C1 segment of cervical spinal cord (tissue), 14 donors: Measurements from ENCODE around the gene MYL6.
A peak's percentile ranks its signal among the peaks of the same experiment; 100 is the strongest.
"Not testable (repeated sequence)": the region's sequence is repeated elsewhere in the genome, so short reads cannot be mapped to it uniquely, and the experiment has no call there.

Experiments used
- DNase-seq, 14 donors: peaks; one replicate each; lab custom pipeline; 2025; lab: John Stamatoyannopoulos, UW

The MYL6 gene

GRCh38 chr12:56158029-56158925 lies at the start of gene MYL6:
TSS of gene MYL6 (plus strand) at chr12:56158359. CDS start at chr12:56158402, 43 bp downstream.
- peak; percentile 55 to 97 (median 88) for DNase-seq

DNA sequence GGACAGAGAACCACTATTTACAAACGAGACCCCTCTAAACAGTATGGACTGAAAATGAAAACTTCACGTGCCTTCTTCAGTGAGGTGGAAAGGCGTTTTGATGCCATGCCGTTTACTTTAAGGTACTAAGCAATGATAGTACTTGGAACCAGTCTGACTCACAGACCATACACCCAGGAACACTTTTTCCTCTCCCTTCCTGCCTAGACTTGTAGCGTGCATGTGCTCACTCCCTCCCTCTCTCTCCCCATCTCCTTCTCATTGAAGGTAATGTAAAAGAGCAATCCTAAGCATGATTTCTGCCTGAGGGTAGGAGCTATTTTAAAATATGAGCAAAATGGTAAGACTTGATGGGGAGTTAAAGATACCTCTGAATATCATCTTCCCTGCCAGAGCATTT lies 47.6 kb upstream of the MYL6 start:
- no peak for DNase-seq

DNA sequence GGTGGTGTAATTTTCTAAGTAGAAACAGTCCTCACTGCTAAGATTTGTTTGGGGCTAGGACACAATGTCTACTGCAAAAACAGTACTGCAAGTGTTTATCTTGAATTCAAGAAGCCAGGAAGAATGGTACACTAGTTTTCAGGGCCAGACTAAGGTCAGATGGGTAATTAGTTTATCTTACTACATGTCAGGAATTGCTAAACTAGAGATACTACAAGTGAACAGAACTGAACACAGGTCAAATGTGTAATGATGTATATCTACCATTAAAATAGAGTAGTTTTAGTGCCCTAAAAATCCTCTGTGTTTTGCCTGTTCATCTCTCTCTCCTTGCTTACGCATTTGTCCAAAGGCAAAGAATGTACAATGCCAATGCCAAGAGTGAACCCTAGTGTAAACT lies 44.1 kb upstream of the MYL6 start:
- DNase-seq = no peak

DNA sequence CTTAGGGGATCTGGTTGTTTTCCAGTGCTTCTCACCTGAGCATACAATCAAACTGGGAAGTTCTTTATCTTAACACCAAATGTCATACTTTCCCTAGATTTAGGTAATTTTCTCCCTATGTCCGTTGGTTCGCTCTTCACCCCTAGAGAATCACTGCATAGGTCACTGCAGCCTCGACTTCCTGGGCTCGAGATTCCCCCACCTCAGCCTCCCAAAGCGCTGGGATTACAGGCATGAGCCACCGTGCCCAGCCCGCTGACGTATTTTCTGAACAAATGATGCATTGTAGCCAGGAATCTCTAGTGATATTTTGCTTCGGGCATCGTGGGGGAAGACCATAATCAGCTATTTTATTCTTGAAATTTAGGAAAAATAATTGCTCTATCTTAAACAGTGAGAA lies 42.8 kb upstream of the MYL6 start:
- DNase-seq = peak in 1 of 14 donors; percentile 12

DNA sequence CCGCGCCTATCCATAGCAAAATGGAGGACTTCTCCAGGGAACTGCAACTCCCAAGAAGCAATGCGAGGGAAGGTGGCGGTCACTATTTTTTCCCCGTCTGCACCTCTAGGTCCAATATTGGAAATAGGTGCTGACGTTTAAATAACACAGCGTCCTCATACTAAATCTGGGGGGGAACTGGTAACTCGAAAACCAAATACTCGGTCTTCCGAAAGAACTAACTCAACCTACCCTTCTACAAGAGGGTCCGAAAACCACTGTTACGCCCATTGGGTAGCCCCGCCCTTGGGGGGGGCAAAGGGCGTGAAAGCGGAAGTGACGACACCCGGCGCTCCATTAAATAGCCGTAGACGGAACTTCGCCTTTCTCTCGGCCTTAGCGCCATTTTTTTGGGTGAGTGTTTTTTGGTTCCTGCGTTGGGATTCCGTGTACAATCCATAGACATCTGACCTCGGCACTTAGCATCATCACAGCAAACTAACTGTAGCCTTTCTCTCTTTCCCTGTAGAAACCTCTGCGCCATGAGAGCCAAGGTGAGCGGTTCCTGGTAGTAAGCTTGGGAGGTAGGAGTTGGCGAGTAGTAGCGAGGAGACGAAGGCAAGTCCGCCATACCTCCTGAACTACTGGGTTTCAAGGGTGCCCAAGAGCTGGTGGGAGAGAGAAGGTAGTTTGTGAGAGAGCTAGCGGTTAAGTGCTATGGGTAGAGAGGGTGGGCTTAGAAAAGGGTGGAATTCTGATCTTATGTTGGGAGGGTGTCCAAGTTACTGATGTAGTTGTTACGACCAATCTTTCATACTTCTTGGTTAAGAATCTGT lies 41.7 kb upstream of the MYL6 start, which contains the start of gene RPL41:
Gene RPL41 (plus strand): TSS at position 367 of the 815 bp plus-strand sequence.
- DNase-seq = peak; percentile 47 to 96 (median 89)

DNA sequence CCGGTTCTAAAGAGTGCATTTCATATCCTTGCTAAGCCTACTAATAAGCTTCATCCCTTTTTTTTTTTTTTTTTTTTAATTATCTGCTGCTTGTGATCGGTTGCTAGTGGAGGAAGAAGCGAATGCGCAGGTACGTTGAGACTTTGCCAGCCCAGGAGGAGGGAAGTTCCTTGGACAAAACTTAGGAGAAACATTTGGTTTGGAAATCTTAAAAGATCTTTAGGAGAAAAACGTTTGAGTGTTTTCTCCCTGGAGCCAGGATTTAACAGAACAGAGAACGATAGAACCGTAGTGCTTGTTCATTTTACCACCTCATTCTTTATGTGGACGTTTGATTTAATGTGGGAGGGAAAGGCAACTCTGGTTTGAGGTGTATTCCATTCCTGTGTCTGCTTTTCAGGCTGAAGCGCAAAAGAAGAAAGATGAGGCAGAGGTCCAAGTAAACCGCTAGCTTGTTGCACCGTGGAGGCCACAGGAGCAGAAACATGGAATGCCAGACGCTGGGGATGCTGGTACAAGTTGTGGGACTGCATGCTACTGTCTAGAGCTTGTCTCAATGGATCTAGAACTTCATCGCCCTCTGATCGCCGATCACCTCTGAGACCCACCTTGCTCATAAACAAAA lies 41.0 kb upstream of the MYL6 start:
- not testable (repeated sequence) for DNase-seq

GRCh38 chr12:56117778-56118687 lies 40.1 kb upstream of the MYL6 start, which contains the start of gene ZC3H10:
TSS of gene ZC3H10 (plus strand) at chr12:56118266. CDS start at chr12:56120563, 2,297 bp downstream.
- peak; percentile 66 to 98 (median 94) for DNase-seq

DNA sequence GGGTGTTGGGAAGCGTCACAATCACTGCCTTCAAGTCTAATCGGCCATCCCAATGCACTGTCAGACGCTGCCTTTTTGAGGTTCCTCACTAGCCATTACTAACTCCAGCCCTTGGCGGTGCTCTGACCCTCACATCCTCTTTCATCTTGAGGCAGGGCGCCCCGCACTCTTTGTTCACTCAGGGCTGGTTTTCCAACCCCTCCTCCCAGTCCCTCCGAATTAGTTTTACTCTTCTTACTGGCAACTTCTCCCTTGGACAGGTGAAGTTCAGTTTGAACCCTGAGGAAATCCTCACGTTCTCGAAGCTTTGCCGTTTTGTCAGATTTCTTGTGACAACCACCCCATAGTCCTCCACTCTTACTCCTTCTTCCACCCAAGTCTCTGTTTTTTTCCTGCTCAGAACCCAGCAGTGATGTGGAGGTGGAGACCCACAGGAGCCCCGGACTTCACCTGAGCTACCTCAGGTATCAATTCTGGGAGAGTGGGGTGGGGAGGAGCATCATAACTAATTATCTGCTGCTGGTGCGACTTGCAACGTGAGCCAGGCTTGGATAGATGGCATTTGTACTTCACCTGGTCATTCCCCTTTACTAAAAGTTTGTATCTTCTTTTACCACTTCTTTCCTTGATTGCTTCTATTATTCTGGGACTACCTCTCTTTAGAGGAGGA lies 39.3 kb upstream of the MYL6 start:
- DNase-seq = no peak

DNA sequence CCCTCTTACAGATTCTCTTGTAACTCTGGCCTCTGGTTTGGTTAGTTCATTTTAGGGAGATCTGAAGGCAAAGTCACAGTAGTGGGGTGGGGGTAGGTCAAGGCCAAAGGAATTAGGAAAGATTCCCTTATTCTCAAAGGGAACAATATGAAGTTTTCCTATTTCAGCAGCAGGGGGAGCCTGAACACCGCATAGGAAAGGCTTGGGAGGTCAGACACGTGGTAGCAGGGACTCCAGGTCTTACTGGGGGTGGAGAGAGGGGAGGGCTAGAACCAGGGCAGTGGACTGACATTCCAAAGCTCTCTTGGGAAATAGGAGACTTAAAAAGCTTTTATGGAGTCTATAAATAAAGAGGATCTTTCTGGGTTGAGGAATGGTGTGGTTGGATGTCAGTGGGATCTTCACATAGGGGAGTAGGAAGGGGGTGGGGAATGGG lies 38.8 kb upstream of the MYL6 start:
- peak in 10 of 14 donors; percentile 8 to 53 (median 30) for DNase-seq

- no peak for DNase-seq
Observed at GRCh38 chr12:56120158-56120846, 37.9 kb upstream of the MYL6 start.

GRCh38 chr12:56121204-56121870 lies 36.8 kb upstream of the MYL6 start:
- DNase-seq = no peak

DNA sequence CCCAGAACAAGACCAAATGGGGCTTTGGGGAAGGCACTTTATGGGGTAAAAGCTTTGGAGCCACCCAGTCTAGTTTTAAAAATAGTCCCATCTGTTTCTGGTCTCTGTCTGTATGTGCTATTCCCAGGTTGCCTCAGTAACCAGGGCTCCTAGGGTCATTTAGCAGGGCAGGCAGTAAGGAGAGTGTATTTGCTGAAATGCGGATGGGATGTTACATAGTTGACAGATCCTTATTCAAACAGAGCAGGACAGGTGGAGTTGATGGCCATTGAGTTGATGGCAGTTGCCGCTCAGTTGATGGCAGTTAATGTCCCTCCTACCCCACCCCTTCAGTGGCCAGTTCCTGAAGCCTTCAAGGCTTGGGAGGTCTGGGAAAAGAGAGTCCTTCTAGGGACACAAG lies 35.5 kb upstream of the MYL6 start:
- DNase-seq = no peak

DNA sequence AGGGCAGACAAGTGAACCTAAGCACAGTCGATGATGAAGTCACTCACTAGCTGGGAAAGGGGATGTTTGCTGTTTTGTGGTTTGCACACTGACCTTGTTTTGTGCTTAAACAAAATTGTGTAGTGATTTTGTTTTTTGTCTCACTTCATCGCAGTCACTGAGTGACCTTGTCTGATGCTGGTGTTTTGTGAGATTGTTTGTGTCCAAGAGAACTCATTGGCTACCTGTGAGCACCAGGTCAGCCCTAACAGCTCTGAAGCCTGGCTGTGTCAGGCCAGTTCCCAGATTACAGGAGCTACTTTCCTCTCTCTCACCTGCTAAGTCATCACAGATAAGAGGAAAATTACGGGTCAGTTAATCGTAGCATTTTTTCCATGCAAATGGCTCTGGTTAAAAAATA lies 34.0 kb upstream of the MYL6 start:
- DNase-seq = no peak

- no peak for DNase-seq
Observed at GRCh38 chr12:56126732-56127239, 31.4 kb upstream of the MYL6 start.

DNA sequence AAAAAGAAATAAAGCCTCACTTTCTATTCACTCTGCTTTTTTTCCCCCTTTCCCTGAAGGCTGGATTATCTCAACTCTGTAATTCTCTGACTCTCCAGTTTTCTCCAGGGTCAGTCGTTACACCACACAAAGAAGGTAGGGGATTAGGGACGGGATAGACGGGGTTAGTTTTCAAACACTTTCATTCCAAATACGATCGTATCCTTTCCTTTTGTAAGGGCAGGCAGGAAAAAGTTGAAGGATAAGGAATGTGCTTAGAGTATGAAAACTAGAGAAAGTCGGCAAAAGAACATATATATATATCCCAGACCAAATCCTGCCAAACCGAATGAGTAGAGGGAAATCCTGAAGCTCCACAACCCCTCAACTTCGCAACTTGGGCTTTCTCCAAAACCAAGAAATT lies 30.7 kb upstream of the MYL6 start:
- no peak for DNase-seq

DNA sequence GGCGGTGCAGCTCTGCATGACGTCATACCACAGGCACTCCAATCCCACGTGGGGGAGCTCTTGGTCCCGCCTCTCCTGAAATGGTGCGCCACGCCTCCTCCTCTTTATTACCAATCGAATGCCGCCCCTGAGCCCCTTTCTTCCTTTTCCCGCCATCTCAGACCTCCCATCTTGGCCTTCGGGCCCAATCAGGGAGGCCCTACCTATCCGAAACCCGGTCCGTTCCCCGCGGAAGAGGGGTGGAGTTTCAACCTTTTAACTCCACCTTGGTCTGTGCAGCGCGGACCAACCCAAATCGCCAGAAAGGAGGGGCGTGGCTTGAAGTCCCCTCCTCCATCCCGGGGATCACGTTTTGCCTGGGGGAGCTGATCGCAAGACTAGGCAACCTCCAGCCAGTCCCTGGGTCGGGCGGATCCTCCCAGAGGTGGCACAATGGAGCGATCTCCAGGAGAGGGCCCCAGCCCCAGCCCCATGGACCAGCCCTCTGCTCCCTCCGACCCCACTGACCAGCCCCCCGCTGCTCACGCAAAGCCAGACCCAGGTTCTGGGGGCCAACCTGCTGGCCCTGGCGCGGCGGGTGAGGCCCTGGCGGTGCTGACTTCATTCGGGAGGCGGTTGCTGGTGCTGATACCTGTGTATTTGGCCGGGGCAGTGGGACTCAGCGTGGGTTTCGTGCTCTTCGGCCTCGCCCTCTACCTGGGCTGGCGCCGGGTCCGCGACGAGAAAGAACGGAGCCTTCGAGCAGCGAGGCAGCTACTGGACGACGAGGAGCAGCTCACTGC lies 30.1 kb upstream of the MYL6 start, which contains the start of gene ESYT1:
Gene ESYT1 (plus strand): TSS at position 380 of the 782 bp plus-strand sequence. CDS start 53 bp downstream, at position 433.
- peak; percentile 51 to 100 (median 94) for DNase-seq

DNA sequence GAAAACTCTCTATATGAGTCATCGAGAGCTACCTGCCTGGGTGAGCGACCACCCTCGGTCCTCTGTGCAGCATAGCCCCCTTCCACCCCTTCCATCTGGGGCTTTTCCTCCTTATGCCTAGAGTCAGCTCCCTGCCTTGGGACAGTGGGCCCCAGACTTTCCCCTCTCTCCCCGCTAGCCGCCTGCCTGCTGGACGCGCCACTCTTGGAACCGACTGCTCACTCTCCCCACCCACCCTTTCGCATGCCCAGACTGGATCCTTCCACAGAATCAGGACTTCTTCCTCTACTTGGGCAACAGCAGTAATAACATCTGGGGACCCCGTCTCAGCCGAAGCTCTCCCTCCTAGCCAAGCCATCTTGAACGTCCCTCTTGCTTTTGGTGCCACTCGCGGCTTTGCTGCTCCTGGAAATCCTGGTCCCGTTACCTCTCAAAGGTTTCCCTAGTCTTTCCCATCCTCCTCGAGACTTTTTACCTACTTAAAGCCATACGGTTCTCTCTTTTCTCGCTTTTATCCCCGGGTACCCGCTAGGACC lies 29.4 kb upstream of the MYL6 start:
- peak in 6 of 14 donors; percentile 27 to 45 (median 40) for DNase-seq
